SK-N-SH treated with all-trans-retinoic acid at 6 μM for 48 hours (cell line): Measurements from ENCODE around the gene CD63.
A peak's percentile ranks its signal among the peaks of the same experiment; 100 is the strongest.

ENCODE experiments used
- ATAC-seq: fragments of 200-7000 bp; cut with Tn5 transposase; 3 replicates; pipeline ENCODE4 v1.9.1; 2020; ENCODE audit warnings: mild to moderate bottlenecking, moderate library complexity
- BACH2 ChIP-seq: fragments of 250-450 bp; sonication (Bioruptor Pico); IDR thresholded peaks from 2 replicates; pipeline ENCODE4 v1.9.0; 2021; ENCODE audit warnings: mild to moderate bottlenecking, borderline replicate concordance
- CREB5 ChIP-seq: fragments of 250-450 bp; sonication (Bioruptor Pico); IDR thresholded peaks from 2 replicates; pipeline ENCODE4 v1.5.1; 2020; ENCODE audit warnings: low read depth, mild to moderate bottlenecking, moderate library complexity
- CSDC2 ChIP-seq: fragments of 250-450 bp; sonication (Bioruptor Pico); IDR thresholded peaks from 2 replicates; pipeline ENCODE4 v1.5.0; 2020; ENCODE audit warnings: mild to moderate bottlenecking, moderate library complexity
- ESRRG ChIP-seq: fragments of 250-450 bp; sonication (Bioruptor Pico); IDR thresholded peaks from 2 replicates; pipeline ENCODE4 v1.6.1; 2021; ENCODE audit warnings: mild to moderate bottlenecking
- ISL1 ChIP-seq: fragments of 250-450 bp; sonication (Bioruptor Pico); IDR thresholded peaks from 2 replicates; pipeline ENCODE4 v2.1.2; 2022; ENCODE audit warnings: mild to moderate bottlenecking, moderate library complexity
- OSR1 ChIP-seq: fragments of 250-450 bp; sonication (Bioruptor Pico); IDR thresholded peaks from 2 replicates; pipeline ENCODE4 v1.8.0; 2022; ENCODE audit warnings: moderate library complexity, mild to moderate bottlenecking, inconsistent platforms
- PPARA ChIP-seq: fragments of 250-450 bp; sonication (Bioruptor Pico); IDR thresholded peaks from 2 replicates; pipeline ENCODE4 v1.5.0; 2020; ENCODE audit warnings: mild to moderate bottlenecking, borderline replicate concordance
- RARB ChIP-seq: fragments of 250-450 bp; sonication (Bioruptor Pico); IDR thresholded peaks from 2 replicates; pipeline ENCODE4 v1.8.0; 2021; ENCODE audit warnings: mild to moderate bottlenecking, moderate library complexity
- SNAI2 ChIP-seq: fragments of 250-450 bp; sonication (Bioruptor Pico); IDR thresholded peaks from 2 replicates; pipeline ENCODE4 v1.5.0; 2020; ENCODE audit warnings: mild to moderate bottlenecking, moderate library complexity
- TOX ChIP-seq: fragments of 250-450 bp; sonication (Bioruptor Pico); IDR thresholded peaks from 2 replicates; pipeline ENCODE4 v1.8.0; 2021; ENCODE audit warnings: mild to moderate bottlenecking, moderate library complexity, borderline replicate concordance
- TSHZ2 ChIP-seq: fragments of 250-450 bp; sonication (Bioruptor Pico); IDR thresholded peaks from 2 replicates; pipeline ENCODE4 v1.5.0; 2020; ENCODE audit warnings: mild to moderate bottlenecking, moderate library complexity
- ZC3H10 ChIP-seq: fragments of 250-450 bp; sonication (Bioruptor Pico); IDR thresholded peaks from 2 replicates; pipeline ENCODE4 v1.5.1; 2021; ENCODE audit warnings: mild to moderate bottlenecking, moderate library complexity
- ZFP3 ChIP-seq: fragments of 250-450 bp; sonication (Bioruptor Pico); IDR thresholded peaks from 2 replicates; pipeline ENCODE4 v1.5.0; 2020; ENCODE audit warnings: mild to moderate bottlenecking, moderate library complexity
- ZFP30 ChIP-seq: fragments of 450-650 bp; formaldehyde crosslinking; IDR thresholded peaks from 2 replicates; pipeline ENCODE4 v1.5.0; 2022; ENCODE audit warnings: mild to moderate bottlenecking, moderate library complexity
- ZNF70 ChIP-seq: fragments of 450-650 bp; formaldehyde crosslinking; IDR thresholded peaks from 2 replicates; pipeline ENCODE4 v1.5.0; 2020; ENCODE audit warnings: mild to moderate bottlenecking, moderate library complexity
- TF ChIP-seq, protein P1 (sequence below): fragments of 250-450 bp; sonication (Bioruptor Pico); IDR thresholded peaks from 2 replicates; pipeline ENCODE4 v1.8.0; 2020; ENCODE audit warnings: mild to moderate bottlenecking, moderate library complexity, borderline replicate concordance
- TF ChIP-seq, protein P2 (sequence below): fragments of 250-450 bp; sonication (Bioruptor Pico); IDR thresholded peaks from 2 replicates; pipeline ENCODE4 v1.5.1; 2021; ENCODE audit warnings: mild to moderate bottlenecking, moderate library complexity
- TF ChIP-seq, protein P3 (sequence below): fragments of 250-450 bp; sonication (Bioruptor Pico); IDR thresholded peaks from 2 replicates; pipeline ENCODE4 v1.8.0; 2021; ENCODE audit warnings: low read depth, mild to moderate bottlenecking, moderate library complexity, borderline replicate concordance

CD63 gene

GRCh38 chr12:55744340-55745030 is 15.7 kb upstream of the CD63 start (continued):
- TF ChIP-seq, protein P1, sequence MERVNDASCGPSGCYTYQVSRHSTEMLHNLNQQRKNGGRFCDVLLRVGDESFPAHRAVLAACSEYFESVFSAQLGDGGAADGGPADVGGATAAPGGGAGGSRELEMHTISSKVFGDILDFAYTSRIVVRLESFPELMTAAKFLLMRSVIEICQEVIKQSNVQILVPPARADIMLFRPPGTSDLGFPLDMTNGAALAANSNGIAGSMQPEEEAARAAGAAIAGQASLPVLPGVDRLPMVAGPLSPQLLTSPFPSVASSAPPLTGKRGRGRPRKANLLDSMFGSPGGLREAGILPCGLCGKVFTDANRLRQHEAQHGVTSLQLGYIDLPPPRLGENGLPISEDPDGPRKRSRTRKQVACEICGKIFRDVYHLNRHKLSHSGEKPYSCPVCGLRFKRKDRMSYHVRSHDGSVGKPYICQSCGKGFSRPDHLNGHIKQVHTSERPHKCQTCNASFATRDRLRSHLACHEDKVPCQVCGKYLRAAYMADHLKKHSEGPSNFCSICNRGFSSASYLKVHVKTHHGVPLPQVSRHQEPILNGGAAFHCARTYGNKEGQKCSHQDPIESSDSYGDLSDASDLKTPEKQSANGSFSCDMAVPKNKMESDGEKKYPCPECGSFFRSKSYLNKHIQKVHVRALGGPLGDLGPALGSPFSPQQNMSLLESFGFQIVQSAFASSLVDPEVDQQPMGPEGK = no peak
- TF ChIP-seq OSR1 (CRISPR knock-in tag) (no peak), TOX (no peak)
- TF ChIP-seq, all 23 proteins: peak for 0

- TF ChIP-seq ZFP3 (CRISPR knock-in tag) (peak; percentile 90), ZFP30 (CRISPR knock-in tag) (no peak)
- peak; percentile 58 for ATAC-seq
Observed at GRCh38 chr12:55743406-55744339, 14.9 kb upstream of the CD63 start.

DNA sequence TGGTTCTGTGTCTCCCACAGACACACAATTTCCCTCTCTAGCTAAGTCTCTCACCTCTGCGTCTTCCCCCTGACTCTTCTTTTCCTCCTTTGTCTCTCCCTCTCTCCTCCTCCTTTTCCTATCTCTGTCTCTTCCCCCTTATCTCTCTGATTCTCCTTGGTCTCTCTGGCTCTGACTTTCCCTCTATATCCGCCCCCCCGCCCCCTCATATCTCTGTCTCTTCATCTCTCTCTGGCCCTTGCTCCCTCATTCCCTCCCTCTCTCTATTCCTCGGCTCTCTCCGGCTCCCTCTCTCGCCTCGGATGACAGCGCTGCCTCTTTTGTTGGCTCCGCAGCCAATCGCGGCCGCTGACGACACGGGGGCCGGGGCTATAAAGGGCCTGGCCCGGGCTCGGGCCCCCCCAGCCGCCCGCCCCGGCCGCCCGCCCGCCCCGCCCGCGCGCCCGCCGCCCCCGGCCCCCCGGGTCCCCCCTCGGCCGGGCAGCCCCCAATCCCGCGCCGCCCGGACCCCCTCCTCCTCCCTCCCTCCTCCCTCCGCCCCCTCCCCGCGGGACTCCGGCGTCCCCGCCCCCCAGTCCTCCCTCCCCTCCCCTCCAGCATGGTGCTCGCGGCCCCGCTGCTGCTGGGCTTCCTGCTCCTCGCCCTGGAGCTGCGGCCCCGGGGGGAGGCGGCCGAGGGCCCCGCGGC is 14.1 kb upstream of the CD63 start, which contains the start of gene GDF11:
TSS of gene GDF11 (plus strand) at position 404 of the 687 bp plus-strand sequence. CDS start at position 599, 195 bp downstream.
- ATAC-seq = peak; percentile 58
- TF ChIP-seq, protein P1 = no peak
- TF ChIP-seq ZC3H10 (CRISPR knock-in tag) (no peak), BACH2 (CRISPR knock-in tag) (no peak), ISL1 (CRISPR knock-in tag) (no peak), TOX (no peak), PPARA (CRISPR knock-in tag) (no peak), ZFP30 (CRISPR knock-in tag) (no peak), CREB5 (CRISPR knock-in tag) (no peak), TSHZ2 (CRISPR knock-in tag) (no peak), CSDC2 (CRISPR knock-in tag) (no peak), ESRRG (CRISPR knock-in tag) (no peak), SNAI2 (CRISPR knock-in tag) (no peak), OSR1 (CRISPR knock-in tag) (no peak), ZNF70 (CRISPR knock-in tag) (no peak), ZFP3 (CRISPR knock-in tag) (no peak)

GRCh38 chr12:55741931-55742680 is 13.3 kb upstream of the CD63 start:
- ATAC-seq = no peak
- TF ChIP-seq ESRRG (CRISPR knock-in tag) (no peak), RARB (CRISPR knock-in tag) (no peak), ZFP30 (CRISPR knock-in tag) (no peak), ZNF70 (CRISPR knock-in tag) (no peak)
- TF ChIP-seq, protein P2, sequence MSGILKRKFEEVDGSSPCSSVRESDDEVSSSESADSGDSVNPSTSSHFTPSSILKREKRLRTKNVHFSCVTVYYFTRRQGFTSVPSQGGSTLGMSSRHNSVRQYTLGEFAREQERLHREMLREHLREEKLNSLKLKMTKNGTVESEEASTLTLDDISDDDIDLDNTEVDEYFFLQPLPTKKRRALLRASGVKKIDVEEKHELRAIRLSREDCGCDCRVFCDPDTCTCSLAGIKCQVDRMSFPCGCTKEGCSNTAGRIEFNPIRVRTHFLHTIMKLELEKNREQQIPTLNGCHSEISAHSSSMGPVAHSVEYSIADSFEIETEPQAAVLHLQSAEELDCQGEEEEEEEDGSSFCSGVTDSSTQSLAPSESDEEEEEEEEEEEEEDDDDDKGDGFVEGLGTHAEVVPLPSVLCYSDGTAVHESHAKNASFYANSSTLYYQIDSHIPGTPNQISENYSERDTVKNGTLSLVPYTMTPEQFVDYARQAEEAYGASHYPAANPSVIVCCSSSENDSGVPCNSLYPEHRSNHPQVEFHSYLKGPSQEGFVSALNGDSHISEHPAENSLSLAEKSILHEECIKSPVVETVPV (CRISPR knock-in tag) = no peak
- TF ChIP-seq, protein P1 = no peak
- TF ChIP-seq, protein P3, sequence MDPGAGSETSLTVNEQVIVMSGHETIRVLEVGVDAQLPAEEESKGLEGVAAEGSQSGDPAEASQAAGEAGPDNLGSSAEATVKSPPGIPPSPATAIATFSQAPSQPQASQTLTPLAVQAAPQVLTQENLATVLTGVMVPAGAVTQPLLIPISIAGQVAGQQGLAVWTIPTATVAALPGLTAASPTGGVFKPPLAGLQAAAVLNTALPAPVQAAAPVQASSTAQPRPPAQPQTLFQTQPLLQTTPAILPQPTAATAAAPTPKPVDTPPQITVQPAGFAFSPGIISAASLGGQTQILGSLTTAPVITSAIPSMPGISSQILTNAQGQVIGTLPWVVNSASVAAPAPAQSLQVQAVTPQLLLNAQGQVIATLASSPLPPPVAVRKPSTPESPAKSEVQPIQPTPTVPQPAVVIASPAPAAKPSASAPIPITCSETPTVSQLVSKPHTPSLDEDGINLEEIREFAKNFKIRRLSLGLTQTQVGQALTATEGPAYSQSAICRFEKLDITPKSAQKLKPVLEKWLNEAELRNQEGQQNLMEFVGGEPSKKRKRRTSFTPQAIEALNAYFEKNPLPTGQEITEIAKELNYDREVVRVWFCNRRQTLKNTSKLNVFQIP (CRISPR knock-in tag) = no peak
